RCC 7860 (cell line): ENCODE results near the gene NELFCD.

Experiments used
- DNase-seq: peaks from one replicate; pipeline ENCODE4 v3.0.0-alpha.2; 2015; ENCODE audit warnings: low spot score
- FAIRE-seq: peaks from 2 replicates; lab custom pipeline; 2012; peaks lifted over from hg19 to GRCh38; lab: Jason Lieb, UNC

The NELFCD gene

GRCh38 chr20:59042796-59043631, 62.0 kb downstream of the NELFCD start:
- FAIRE-seq = no peak
- peak; percentile 84 for DNase-seq

GRCh38 chr20:59043698-59044097, 62.6 kb downstream of the NELFCD start:
- no peak for DNase-seq
- no peak for FAIRE-seq

GRCh38 chr20:59044295-59044694, 63.2 kb downstream of the NELFCD start:
- FAIRE-seq = no peak
- no peak for DNase-seq
